Left lung (tissue), 10 donors: ENCODE measurements around the gene ANKS1B. TPM values are rescaled to one million over a fixed set of nuclear protein-coding genes. Genes with fewer than 3 reads are reported as not detected.

ENCODE experiments used
- ATAC-seq: fragments of 200-7000 bp; cut with Tn5 transposase; one replicate; pipeline ENCODE4 v1.9.1; 2020; ENCODE audit warnings: moderate library complexity
- DNase-seq, 4 donors: peaks; one replicate each; pipeline ENCODE4 v3.0.0-alpha.2; 2013 to 2020
- H3K27ac ChIP-seq, 2 donors: fragments of 200-600 bp; sonication (generic) in 1 of 2; one replicate each; pipeline versions ENCODE4 v1.5.0 to v1.8.0; 2020 to 2021
- H3K27me3 ChIP-seq, 2 donors: fragments of 200-600 bp; sonication (generic) in 1 of 2; one replicate each; pipeline versions ENCODE4 v1.5.0 to v1.8.0; 2020 to 2021
- H3K36me3 ChIP-seq, 2 donors: fragments of 200-600 bp; sonication (generic) in 1 of 2; one replicate each; pipeline versions ENCODE4 v1.5.0 to v1.8.0; 2020 to 2021
- H3K4me1 ChIP-seq, 2 donors: fragments of 200-600 bp; one replicate each; pipeline ENCODE4 v1.8.0; 2021
- H3K4me3 ChIP-seq, 2 donors: fragments of 200-600 bp; sonication (generic) in 1 of 2; one replicate each; pipeline versions ENCODE4 v1.5.0 to v1.8.0; 2020 to 2021; ENCODE audit warnings: mild to moderate bottlenecking in 1 of 2
- H3K9me3 ChIP-seq, 2 donors: fragments of 200-600 bp; sonication (generic) in 1 of 2; one replicate each; pipeline versions ENCODE4 v1.5.0 to v1.8.0; 2020 to 2021
- CTCF ChIP-seq, 2 donors: fragments of 200-600 bp; sonication (generic) in 1 of 2; IDR thresholded peaks; one replicate each; pipeline versions ENCODE4 v1.5.0 to v1.8.0; 2021; ENCODE audit warnings: antibody characterized with exemption in 2 of 2
- intact Hi-C, 2 donors: fragments of 100-400 bp; cut with DNase I; formaldehyde crosslinking; loops; one replicate each; pipeline versions ENCODE4 v1.11.2 to v1.14.2; 2022
- polyA plus RNA-seq, 6 donors: library from polyadenylated mRNA; unstranded; fragments of 120-200 nt; gene quantifications; one replicate each; pipeline ENCODE4 v1.2.1, GENCODE V29; 2013; ENCODE audit not compliant: insufficient read length in 6 of 6
- total RNA-seq, 2 donors: library from RNA; stranded (reverse); fragmentation: NEBNext Ultra II Directional; extraction: Animal tissue kit (Norgen Biotek cat#: 25700); gene quantifications; one replicate each; pipeline ENCODE4 v1.2.1, GENCODE V29; 2021
- donor health status: DM: no; HTN: yes; CAD: no.
- donor health status: DM: no; HTN: no; CAD: no.

ANKS1B gene
- total and polyA plus RNA-seq, 8 donors: 4.9 to 31.8 (median 14.9) TPM

- intact Hi-C loops: no loop called here
- H3K9me3 ChIP-seq: peaks cover 0 to 16% of the 10 kb centered on the region in 2 donors
- no peak overlapping the region for H3K4me3 ChIP-seq
- no peaks in the 10 kb centered on the region for H3K36me3 ChIP-seq
- no peaks in the 10 kb centered on the region for H3K4me1 ChIP-seq
- no peaks in the 10 kb centered on the region for H3K27me3 ChIP-seq
- ATAC-seq (no peak), DNase-seq (no peak)
- no peak for TF ChIP-seq CTCF (IDR thresholded peaks at IDR 0.05)
- no peak overlapping the region for H3K27ac ChIP-seq
Observed at GRCh38 chr12:99996095-99996494, 11.4 kb upstream of the ANKS1B start.

- Histone ChIP-seq H3K27ac (no peak overlapping the region), H3K9me3 (no peaks in the 10 kb centered on the region), H3K4me3 (peak overlapping the region in 1 of 2 donors; percentile 39), H3K27me3 (peaks cover 0 to 59% of the 10 kb centered on the region in 2 donors), H3K36me3 (no peaks in the 10 kb centered on the region), H3K4me1 (peaks cover 0 to 8% of the 10 kb centered on the region in 2 donors)
- DNase-seq (no peak), ATAC-seq (no peak)
- intact Hi-C loops: no loop called here
- no peak for TF ChIP-seq CTCF (IDR thresholded peaks at IDR 0.05)
Observed at GRCh38 chr12:99985631-99986030, 895 bp upstream of the ANKS1B start.

GRCh38 chr12:99985129-99985570, 414 bp upstream of the ANKS1B start:
- Histone ChIP-seq H3K4me1 (peaks cover 0 to 8% of the 10 kb centered on the region in 2 donors), H3K4me3 (peak overlapping the region; percentile 39 to 47), H3K27ac (peak overlapping the region in 1 of 2 donors; percentile 16), H3K9me3 (no peaks in the 10 kb centered on the region), H3K36me3 (no peaks in the 10 kb centered on the region), H3K27me3 (peaks cover 0 to 59% of the 10 kb centered on the region in 2 donors)
- DNase-seq (peak in 1 of 4 donors; percentile 5), ATAC-seq (peak; percentile 40)
- no peak for TF ChIP-seq CTCF (IDR thresholded peaks at IDR 0.05)
- intact Hi-C loops: no loop called here

GRCh38 chr12:99983456-99984258, 1.1 kb downstream of the ANKS1B start:
- TF ChIP-seq CTCF (IDR thresholded peaks at IDR 0.05): no peak
- ATAC-seq (peak; percentile 9), DNase-seq (peak in 1 of 4 donors; percentile 7)
- Histone ChIP-seq H3K4me3 (peak overlapping the region; percentile 38 to 40), H3K4me1 (peaks cover 0 to 8% of the 10 kb centered on the region in 2 donors), H3K27me3 (peaks cover 0 to 59% of the 10 kb centered on the region in 2 donors), H3K9me3 (no peaks in the 10 kb centered on the region), H3K36me3 (no peaks in the 10 kb centered on the region), H3K27ac (no peak overlapping the region)
- intact Hi-C loops: no loop called here

- no peaks in the 10 kb centered on the region for H3K36me3 ChIP-seq
- H3K27ac ChIP-seq: no peak overlapping the region
- ATAC-seq: no peak
- H3K4me3 ChIP-seq: no peak overlapping the region
- DNase-seq: no peak
- TF ChIP-seq CTCF (IDR thresholded peaks at IDR 0.05): no peak
- no peaks in the 10 kb centered on the region for H3K9me3 ChIP-seq
- peaks cover 0 to 50% of the 10 kb centered on the region in 2 donors for H3K27me3 ChIP-seq
- H3K4me1 ChIP-seq: peaks cover 0 to 8% of the 10 kb centered on the region in 2 donors
- intact Hi-C loops: no loop called here
Observed at GRCh38 chr12:99981639-99982190, 3.0 kb downstream of the ANKS1B start.
